GM21447 (cell line): ENCODE data around the gene PHGDH.
"Not testable (repeated sequence)": the region's sequence is repeated elsewhere in the genome, so short reads cannot be mapped to it uniquely, and the experiment has no call there.

ENCODE experiments used
- ATAC-seq: cut with Tn5 transposase; IDR thresholded peaks from one replicate; pipeline ENCODE4 v1.9.1; 2021; ENCODE audit not compliant: unreplicated experiment

PHGDH gene

GRCh38 chr1:119762409-119762808 lies 50.7 kb downstream of the PHGDH start:
- ATAC-seq = no peak

- no peak for ATAC-seq
Measured at GRCh38 chr1:119762953-119763352, 51.2 kb downstream of the PHGDH start.

GRCh38 chr1:119764220-119764619 lies 52.5 kb downstream of the PHGDH start:
- no peak for ATAC-seq

- no peak for ATAC-seq
Measured at GRCh38 chr1:119766374-119766794, 54.6 kb downstream of the PHGDH start.

GRCh38 chr1:119767486-119767885 lies 55.8 kb downstream of the PHGDH start:
- ATAC-seq = no peak

GRCh38 chr1:119768778-119769177 lies 57.0 kb downstream of the PHGDH start, which contains the start of gene HMGCS2:
HMGCS2 (minus strand) TSS chr1:119768905; CDS start chr1:119768844, 61 bp downstream.
- no peak for ATAC-seq

GRCh38 chr1:119771016-119771415 lies 59.3 kb downstream of the PHGDH start:
- ATAC-seq = no peak

- no peak for ATAC-seq
Measured at GRCh38 chr1:119771770-119772169, 60.0 kb downstream of the PHGDH start.

- ATAC-seq = no peak
Measured at GRCh38 chr1:119772298-119772697, 60.6 kb downstream of the PHGDH start.

- no peak for ATAC-seq
Measured at GRCh38 chr1:119773711-119774241, 62.0 kb downstream of the PHGDH start.

GRCh38 chr1:119774746-119775490 lies 63.2 kb downstream of the PHGDH start:
- ATAC-seq = no peak

GRCh38 chr1:119778359-119778758 lies 66.6 kb downstream of the PHGDH start:
- ATAC-seq = no peak

GRCh38 chr1:119778886-119779560 lies 67.3 kb downstream of the PHGDH start:
- ATAC-seq = no peak

GRCh38 chr1:119779869-119780356 lies 68.2 kb downstream of the PHGDH start:
- no peak for ATAC-seq

- ATAC-seq = no peak
Measured at GRCh38 chr1:119781434-119782210, 69.9 kb downstream of the PHGDH start.

GRCh38 chr1:119782631-119783325 lies 71.0 kb downstream of the PHGDH start:
- no peak for ATAC-seq

GRCh38 chr1:119783354-119784185 lies 71.8 kb downstream of the PHGDH start:
- no peak for ATAC-seq

GRCh38 chr1:119784191-119784781 lies 72.6 kb downstream of the PHGDH start:
- no peak for ATAC-seq

GRCh38 chr1:119786046-119786445 lies 74.3 kb downstream of the PHGDH start:
- not testable (repeated sequence) for ATAC-seq
